ENCODE results near the gene SRRM4.

The SRRM4 gene

GRCh38 chr12:119088685-119089379 is 107.5 kb downstream of the SRRM4 start:
- intact Hi-C loops (cut with DNase I; ENCODE audit: low total_unique reads): no loop called here
- peaks cover 0 to 24% of the 10 kb centered on the region in 2 donors for H3K27me3 ChIP-seq
- no peak for TF ChIP-seq CTCF (IDR thresholded peaks at IDR 0.05)
- no peaks in the 10 kb centered on the region for H3K36me3 ChIP-seq
- H3K4me3 ChIP-seq: no peak overlapping the region
- no peaks in the 10 kb centered on the region for H3K4me1 ChIP-seq
- no peak for DNase-seq
- no peaks in the 10 kb centered on the region for H3K9me3 ChIP-seq
- H3K27ac ChIP-seq: no peak overlapping the region

- Histone ChIP-seq H3K4me1 (no peaks in the 10 kb centered on the region), H3K9me3 (no peaks in the 10 kb centered on the region), H3K27me3 (peaks cover 0 to 27% of the 10 kb centered on the region in 2 donors), H3K27ac (no peak overlapping the region), H3K36me3 (no peaks in the 10 kb centered on the region), H3K4me3 (no peak overlapping the region)
- TF ChIP-seq CTCF (IDR thresholded peaks at IDR 0.05): no peak
- DNase-seq: no peak
- intact Hi-C loops (cut with DNase I; ENCODE audit: low total_unique reads): no loop called here
Observed at GRCh38 chr12:119089380-119090013, 108.2 kb downstream of the SRRM4 start.

- Histone ChIP-seq H3K27ac (no peak overlapping the region), H3K9me3 (no peaks in the 10 kb centered on the region), H3K36me3 (no peaks in the 10 kb centered on the region), H3K27me3 (peaks cover 0 to 22% of the 10 kb centered on the region in 2 donors), H3K4me3 (no peak overlapping the region), H3K4me1 (no peaks in the 10 kb centered on the region)
- intact Hi-C loops (cut with DNase I; ENCODE audit: low total_unique reads): no loop called here
- no peak for DNase-seq
- no peak for TF ChIP-seq CTCF (IDR thresholded peaks at IDR 0.05)
Observed at GRCh38 chr12:119090276-119090675, 108.9 kb downstream of the SRRM4 start.

- H3K9me3 ChIP-seq: no peaks in the 10 kb centered on the region
- intact Hi-C loops (cut with DNase I; ENCODE audit: low total_unique reads): no loop called here
- TF ChIP-seq CTCF (IDR thresholded peaks at IDR 0.05): no peak
- no peaks in the 10 kb centered on the region for H3K4me1 ChIP-seq
- no peak overlapping the region for H3K4me3 ChIP-seq
- H3K27ac ChIP-seq: no peak overlapping the region
- H3K36me3 ChIP-seq: no peaks in the 10 kb centered on the region
- DNase-seq: no peak
- peaks cover 0 to 18% of the 10 kb centered on the region in 2 donors for H3K27me3 ChIP-seq
Observed at GRCh38 chr12:119090865-119091264, 109.5 kb downstream of the SRRM4 start.

GRCh38 chr12:119096429-119097202 is 115.3 kb downstream of the SRRM4 start:
- H3K27ac ChIP-seq: no peak overlapping the region
- H3K27me3 ChIP-seq: peaks cover 0 to 16% of the 10 kb centered on the region in 2 donors
- no peak for TF ChIP-seq CTCF (IDR thresholded peaks at IDR 0.05)
- intact Hi-C loops (cut with DNase I; ENCODE audit: low total_unique reads): no loop called here
- peaks cover 0 to 9% (median 0%) of the 10 kb centered on the region in 3 donors for H3K9me3 ChIP-seq
- no peaks in the 10 kb centered on the region for H3K4me1 ChIP-seq
- no peaks in the 10 kb centered on the region for H3K36me3 ChIP-seq
- H3K4me3 ChIP-seq: no peak overlapping the region
- no peak for DNase-seq

All from tibial artery (tissue), 4 donors.